MG63 (cell line): Measurements from ENCODE around the gene ARL6IP6. TPM values are rescaled to one million over a fixed set of nuclear protein-coding genes. Genes with fewer than 3 reads are reported as not detected.
"Not testable (repeated sequence)": the region's sequence is repeated elsewhere in the genome, so short reads cannot be mapped to it uniquely, and the experiment has no call there.

Source experiments
- DNase-seq: peaks from one replicate; pipeline ENCODE4 v3.0.0-alpha.2; 2020
- H3K27me3 ChIP-seq: fragments of 250-450 bp; sonication (Bioruptor Pico); 2 replicates; pipeline ENCODE4 v1.5.1; 2020; ENCODE audit warnings: mild to moderate bottlenecking, moderate library complexity
- H3K36me3 ChIP-seq: fragments of 250-450 bp; sonication (Bioruptor Pico); 2 replicates; pipeline ENCODE4 v1.5.1; 2020; ENCODE audit warnings: mild to moderate bottlenecking, moderate library complexity
- H3K4me3 ChIP-seq: fragments of 250-450 bp; sonication (Bioruptor Pico); 2 replicates; pipeline ENCODE4 v1.5.1; 2020; ENCODE audit warnings: mild to moderate bottlenecking, moderate library complexity
- H3K9me3 ChIP-seq: fragments of 250-450 bp; sonication (Bioruptor Pico); 2 replicates; pipeline ENCODE4 v1.5.1; 2020; ENCODE audit warnings: mild to moderate bottlenecking, moderate library complexity
- total RNA-seq: library from RNA; depleted of rRNA; stranded (reverse); fragments of >200 nt; shearing (Covaris generic); gene quantifications from 2 replicates; pipeline ENCODE4 v1.2.3, GENCODE V29; 2014; ENCODE audit warnings: low replicate concordance; rRNA removed

Gene ARL6IP6
- total RNA-seq, 1 experiment from 2014 or later, result 37.4 TPM

- Histone ChIP-seq H3K36me3 (peaks cover 12% of the 10 kb centered on the region), H3K27me3 (no peaks in the 10 kb centered on the region), H3K4me3 (no peak overlapping the region), H3K9me3 (no peaks in the 10 kb centered on the region)
- no peak for DNase-seq
These were observed 42.8 kb downstream of the ARL6IP6 start for GRCh38 chr2:152761214-152761613.

- Histone ChIP-seq H3K36me3 (peaks cover 8% of the 10 kb centered on the region), H3K4me3 (no peak overlapping the region), H3K27me3 (no peaks in the 10 kb centered on the region), H3K9me3 (no peaks in the 10 kb centered on the region)
- DNase-seq, result no peak
These were observed 43.8 kb downstream of the ARL6IP6 start for GRCh38 chr2:152762202-152762601.

GRCh38 chr2:152763208-152763607 lies 44.8 kb downstream of the ARL6IP6 start:
- H3K4me3 ChIP-seq, H3K27me3 ChIP-seq, H3K36me3 ChIP-seq, DNase-seq, H3K9me3 ChIP-seq: not testable (repeated sequence)

GRCh38 chr2:152763651-152764050 lies 45.2 kb downstream of the ARL6IP6 start:
- no peak for DNase-seq
- Histone ChIP-seq H3K9me3 (no peaks in the 10 kb centered on the region), H3K27me3 (no peaks in the 10 kb centered on the region), H3K4me3 (no peak overlapping the region), H3K36me3 (peaks cover 8% of the 10 kb centered on the region)

- Histone ChIP-seq H3K36me3 (peaks cover 5% of the 10 kb centered on the region), H3K9me3 (no peaks in the 10 kb centered on the region), H3K27me3 (no peaks in the 10 kb centered on the region), H3K4me3 (no peak overlapping the region)
- no peak for DNase-seq
These were observed 48.5 kb downstream of the ARL6IP6 start for GRCh38 chr2:152766928-152767327.

GRCh38 chr2:152781175-152781574 lies 62.8 kb downstream of the ARL6IP6 start:
- Histone ChIP-seq H3K36me3 (no peaks in the 10 kb centered on the region), H3K9me3 (no peaks in the 10 kb centered on the region), H3K4me3 (no peak overlapping the region), H3K27me3 (no peaks in the 10 kb centered on the region)
- no peak for DNase-seq

- no peak for DNase-seq
- no peak overlapping the region for H3K4me3 ChIP-seq
- no peaks in the 10 kb centered on the region for H3K36me3 ChIP-seq
- H3K9me3 ChIP-seq, result no peaks in the 10 kb centered on the region
- no peaks in the 10 kb centered on the region for H3K27me3 ChIP-seq
These were observed 63.8 kb downstream of the ARL6IP6 start for GRCh38 chr2:152782171-152782570.

- DNase-seq, result no peak
These were observed 72.5 kb downstream of the ARL6IP6 start for GRCh38 chr2:152790883-152791282.

GRCh38 chr2:152791979-152792378 lies 73.6 kb downstream of the ARL6IP6 start:
- no peaks in the 10 kb centered on the region for H3K9me3 ChIP-seq
- no peaks in the 10 kb centered on the region for H3K36me3 ChIP-seq
- H3K27me3 ChIP-seq, result no peaks in the 10 kb centered on the region
- no peak for DNase-seq
- H3K4me3 ChIP-seq, result no peak overlapping the region

More at GRCh38 chr2:152790883-152791282, 72.5 kb downstream of the ARL6IP6 start:
- Histone ChIP-seq H3K27me3 (no peaks in the 10 kb centered on the region), H3K9me3 (no peaks in the 10 kb centered on the region), H3K36me3 (no peaks in the 10 kb centered on the region), H3K4me3 (no peak overlapping the region)

- Histone ChIP-seq H3K36me3 (no peaks in the 10 kb centered on the region), H3K9me3 (no peaks in the 10 kb centered on the region), H3K27me3 (no peaks in the 10 kb centered on the region), H3K4me3 (no peak overlapping the region)
- DNase-seq, result no peak
These were observed 74.6 kb downstream of the ARL6IP6 start for GRCh38 chr2:152792974-152793373.

- H3K9me3 ChIP-seq, result no peaks in the 10 kb centered on the region
- no peak for DNase-seq
- no peak overlapping the region for H3K4me3 ChIP-seq
- no peaks in the 10 kb centered on the region for H3K36me3 ChIP-seq
- H3K27me3 ChIP-seq, result no peaks in the 10 kb centered on the region
These were observed 78.5 kb downstream of the ARL6IP6 start for GRCh38 chr2:152796941-152797340.

- Histone ChIP-seq H3K36me3 (no peaks in the 10 kb centered on the region), H3K9me3 (no peaks in the 10 kb centered on the region), H3K27me3 (no peaks in the 10 kb centered on the region), H3K4me3 (no peak overlapping the region)
- no peak for DNase-seq
These were observed 86.4 kb downstream of the ARL6IP6 start for GRCh38 chr2:152804687-152805408.

GRCh38 chr2:152811916-152812315 lies 93.5 kb downstream of the ARL6IP6 start:
- H3K27me3 ChIP-seq, result no peaks in the 10 kb centered on the region
- no peaks in the 10 kb centered on the region for H3K36me3 ChIP-seq
- no peak overlapping the region for H3K4me3 ChIP-seq
- no peak for DNase-seq
- H3K9me3 ChIP-seq, result no peaks in the 10 kb centered on the region; the same call in none of the 2 replicates

Other genes with a start within 250 kb of the ARL6IP6 start
- 145 and 165 TPM in 2 replicates for gene PRPF40A, start 1.2 kb upstream of the ARL6IP6 start, total RNA-seq